Large intestine (tissue), 3 donors: Measurements from ENCODE around the gene LY6G6D. TPM values are rescaled to one million over a fixed set of nuclear protein-coding genes. Genes with fewer than 3 reads are reported as not detected.

Experiments used
- DNase-seq, 2 donors: peaks; one replicate each; pipeline versions ENCODE4 v3.0.0 to v3.0.0-alpha.2; 2013
- H3K27ac ChIP-seq: one replicate; pipeline ENCODE4 v1.5.1; 2013; ENCODE audit warnings: low read length
- H3K27me3 ChIP-seq: 2 replicates; pipeline ENCODE4 v1.6.1; 2013; ENCODE audit warnings: low read length; ENCODE audit not compliant: control insufficient read depth, insufficient read depth
- H3K36me3 ChIP-seq: 2 replicates; pipeline ENCODE4 v1.6.1; 2013; ENCODE audit warnings: low read length; ENCODE audit not compliant: control insufficient read depth, insufficient read depth
- H3K4me1 ChIP-seq: one replicate; pipeline ENCODE4 v1.6.1; 2013; ENCODE audit warnings: low read length; ENCODE audit not compliant: control insufficient read depth, insufficient read depth
- H3K4me3 ChIP-seq: one replicate; pipeline ENCODE4 v1.5.1; 2013; ENCODE audit warnings: low read length
- H3K9me3 ChIP-seq: one replicate; pipeline ENCODE4 v1.6.1; 2013; ENCODE audit warnings: mild to moderate bottlenecking, low read depth, low read length, moderate library complexity; ENCODE audit not compliant: control insufficient read depth
- WGBS: methylation state at CpG from one replicate; pipeline ENCODE4 v1.1.5; 2013; ENCODE audit warnings: low lambda C conversion rate; ENCODE audit not compliant: insufficient coverage; 5-methylcytosine and 5-hydroxymethylcytosine counted together
- polyA plus RNA-seq: library from polyadenylated mRNA; unstranded; fragments of 120-200 nt; gene quantifications from one replicate; pipeline ENCODE4 v1.2.1, GENCODE V29; 2013

The LY6G6D gene
- polyA plus RNA-seq, 1 donor: 0.19 TPM

GRCh38 chr6:31692353-31692752 lies 22.8 kb upstream of the LY6G6D start:
- H3K36me3 ChIP-seq: peaks cover 90% of the 10 kb centered on the region
- WGBS: no CpG with 5 or more reads among the region's 4 CpGs
- peaks cover 13% of the 10 kb centered on the region for H3K4me1 ChIP-seq
- H3K9me3 ChIP-seq: peaks cover 2% of the 10 kb centered on the region
- no peak overlapping the region for H3K27ac ChIP-seq
- no peaks in the 10 kb centered on the region for H3K27me3 ChIP-seq
- no peak overlapping the region for H3K4me3 ChIP-seq
- DNase-seq: no peak

- WGBS: no CpG with 5 or more reads among the region's 9 CpGs
- no peak for DNase-seq
- Histone ChIP-seq H3K4me1 (peaks cover 13% of the 10 kb centered on the region), H3K9me3 (peaks cover 2% of the 10 kb centered on the region), H3K27me3 (no peaks in the 10 kb centered on the region), H3K4me3 (no peak overlapping the region), H3K27ac (no peak overlapping the region), H3K36me3 (peaks cover 89% of the 10 kb centered on the region)
Observed at GRCh38 chr6:31692886-31693285, 22.3 kb upstream of the LY6G6D start.

- peaks cover 82% of the 10 kb centered on the region for H3K36me3 ChIP-seq
- no peak for DNase-seq
Observed at GRCh38 chr6:31693535-31693934, 21.6 kb upstream of the LY6G6D start.

GRCh38 chr6:31697555-31697954 lies 17.6 kb upstream of the LY6G6D start:
- WGBS: no CpG with 5 or more reads among the region's 3 CpGs
- Histone ChIP-seq H3K4me1 (peaks cover 15% of the 10 kb centered on the region), H3K27ac (no peak overlapping the region), H3K27me3 (no peaks in the 10 kb centered on the region), H3K36me3 (peaks cover 59% of the 10 kb centered on the region), H3K9me3 (peaks cover 2% of the 10 kb centered on the region), H3K4me3 (no peak overlapping the region)
- DNase-seq: no peak

More at GRCh38 chr6:31693535-31693934, 21.6 kb upstream of the LY6G6D start:
- H3K27me3 ChIP-seq: no peaks in the 10 kb centered on the region
- peaks cover 13% of the 10 kb centered on the region for H3K4me1 ChIP-seq
- no peak overlapping the region for H3K4me3 ChIP-seq
- no peak overlapping the region for H3K27ac ChIP-seq
- H3K9me3 ChIP-seq: peaks cover 2% of the 10 kb centered on the region
- WGBS: no CpG with 5 or more reads among the region's 6 CpGs

- Histone ChIP-seq H3K27ac (peak overlapping the region; percentile 11), H3K27me3 (no peaks in the 10 kb centered on the region), H3K4me1 (peaks cover 15% of the 10 kb centered on the region), H3K4me3 (no peak overlapping the region), H3K36me3 (peaks cover 29% of the 10 kb centered on the region), H3K9me3 (no peaks in the 10 kb centered on the region)
- 60% methylated on average over 2 of the region's 5 CpGs for WGBS
- DNase-seq: peak in 1 of 2 donors; percentile 33
Observed at GRCh38 chr6:31700740-31701401, 14.3 kb upstream of the LY6G6D start.

GRCh38 chr6:31701666-31702404 lies 13.3 kb upstream of the LY6G6D start:
- no peaks in the 10 kb centered on the region for H3K27me3 ChIP-seq
- WGBS: 0% methylated on average over 1 of the region's 7 CpGs
- peak in 1 of 2 donors; percentile 49 for DNase-seq
- peaks cover 21% of the 10 kb centered on the region for H3K36me3 ChIP-seq
- H3K9me3 ChIP-seq: no peaks in the 10 kb centered on the region
- H3K4me1 ChIP-seq: peaks cover 15% of the 10 kb centered on the region
- H3K4me3 ChIP-seq: peak overlapping the region; percentile 81
- H3K27ac ChIP-seq: peak overlapping the region; percentile 94

GRCh38 chr6:31702405-31702818 lies 12.7 kb upstream of the LY6G6D start:
- WGBS: 0% methylated on average over 4 of the region's 10 CpGs
- no peak for DNase-seq

GRCh38 chr6:31702819-31703716 lies 12.1 kb upstream of the LY6G6D start, which contains the start of gene ABHD16A:
Gene ABHD16A (minus strand): TSS chr6:31703324. CDS start chr6:31703281, 43 bp downstream.
- Histone ChIP-seq H3K27ac (peak within 1 kb of the TSS; percentile 94), H3K9me3 (no peaks in the 10 kb centered on the region), H3K4me1 (peaks cover 15% of the 10 kb centered on the region), H3K36me3 (peaks cover 13% of the 10 kb centered on the region), H3K27me3 (no peaks in the 10 kb centered on the region), H3K4me3 (peak within 1 kb of the TSS; percentile 81)
- peak; percentile 99 for DNase-seq
- 17% methylated on average over 4 of the region's 54 CpGs for WGBS

More at GRCh38 chr6:31702405-31702818, 12.7 kb upstream of the LY6G6D start:
- H3K27ac ChIP-seq: peak overlapping the region; percentile 94
- no peaks in the 10 kb centered on the region for H3K27me3 ChIP-seq
- no peaks in the 10 kb centered on the region for H3K9me3 ChIP-seq
- peaks cover 15% of the 10 kb centered on the region for H3K4me1 ChIP-seq
- peak overlapping the region; percentile 81 for H3K4me3 ChIP-seq
- H3K36me3 ChIP-seq: peaks cover 17% of the 10 kb centered on the region

GRCh38 chr6:31705931-31706330 lies 9.2 kb upstream of the LY6G6D start:
- Histone ChIP-seq H3K27me3 (no peaks in the 10 kb centered on the region), H3K4me1 (peaks cover 12% of the 10 kb centered on the region), H3K4me3 (no peak overlapping the region), H3K9me3 (no peaks in the 10 kb centered on the region), H3K27ac (no peak overlapping the region), H3K36me3 (no peaks in the 10 kb centered on the region)
- no peak for DNase-seq
- no CpG with 5 or more reads among the region's 6 CpGs for WGBS

GRCh38 chr6:31706599-31706998 lies 8.5 kb upstream of the LY6G6D start, which contains the start of gene LY6G6F:
Gene LY6G6F (plus strand): TSS chr6:31706866. CDS start chr6:31706907, 41 bp downstream.
- WGBS: no CpG with 5 or more reads among the region's 3 CpGs
- Histone ChIP-seq H3K4me1 (peaks cover 6% of the 10 kb centered on the region), H3K4me3 (no peak within 1 kb of the TSS), H3K9me3 (no peaks in the 10 kb centered on the region), H3K27me3 (no peaks in the 10 kb centered on the region), H3K27ac (no peak within 1 kb of the TSS), H3K36me3 (no peaks in the 10 kb centered on the region)
- no peak for DNase-seq
